ENCODE data around the gene TBC1D16. TPM values are rescaled to one million over a fixed set of nuclear protein-coding genes. Genes with fewer than 3 reads are reported as not detected.

TBC1D16 gene
- total and polyA plus RNA-seq, 10 of the 15 experiments (the other 5 are each of a cell fraction or from before 2014, with no cell fraction given): 0.01 to 0.13 (median 0.06) TPM; not detected in 3

- Histone ChIP-seq H3K9ac (ENCODE audit: control insufficient read depth, insufficient read depth, low read length) (no peak overlapping the region), H2AFZ (ENCODE audit: control insufficient read depth, low read depth, low read length) (no peak overlapping the region), H3K27ac (ENCODE audit: control insufficient read depth, insufficient read depth) (no peak overlapping the region), H3K36me3 (ENCODE audit: control insufficient read depth in 2 of 2, insufficient read depth in 2 of 2, low read length in 1 of 2) (no peaks in the 10 kb centered on the region), H3K9me3 (replicated peaks; ENCODE audit: control insufficient read depth, insufficient read depth, low read length) (no peaks in the 10 kb centered on the region), H3K4me3 (no peak overlapping the region), H3K27me3 (replicated peaks in 1 of 2; ENCODE audit: control insufficient read depth in 2 of 2, insufficient read depth in 2 of 2, low read length in 1 of 2) (no peaks in the 10 kb centered on the region; a peak in 1 of 4 replicates), H3K79me2 (ENCODE audit: control insufficient read depth, insufficient read depth, low read length) (no peaks in the 10 kb centered on the region), H3K4me1 (ENCODE audit: control insufficient read depth, insufficient read depth, low read length) (no peaks in the 10 kb centered on the region), H4K20me1 (ENCODE audit: control insufficient read depth, insufficient read depth) (no peaks in the 10 kb centered on the region), H3K4me2 (ENCODE audit: control insufficient read depth, insufficient read depth) (no peak overlapping the region)
- ChIA-PET SMC1A (ENCODE audit: uncharacterized antibody, unreplicated experiment) (no interaction called here), CTCF (no interaction called here), POLR2A (no interaction called here), RAD21 (ENCODE audit: unreplicated experiment) (no interaction called here)
- DNase-seq (ENCODE audit: low read depth, low spot score) (no peak), ATAC-seq (no peak), FAIRE-seq (no peak)
- no TSS peak for BruUV-seq (replicated peaks)
- 73% methylated on average over 31 of the region's 31 CpGs for WGBS (ENCODE audit: insufficient coverage, insufficient replicate concordance, low lambda C conversion rate, missing lambda C conversion rate)
- intact Hi-C loops (cut with micrococcal nuclease; ENCODE audit: unreplicated experiment): no loop called here
- in situ Hi-C loops (cut with MboI): no loop called here
- no peak for TF ChIP-seq ATF3 (IDR thresholded peaks at IDR 0.05; ENCODE audit: borderline replicate concordance, extremely low read depth, low read depth, low read length)
- TF ChIP-seq RUNX3 (IDR thresholded peaks at IDR 0.05; ENCODE audit: low read length): no peak
- TF ChIP-seq EP300 (IDR thresholded peaks at IDR 0.05; ENCODE audit: borderline replicate concordance in 1 of 2, control insufficient read depth in 1 of 2, low read depth in 2 of 2, low read length in 2 of 2): no peak
- no peak for TF ChIP-seq MTA2 (IDR thresholded peaks at IDR 0.05; ENCODE audit: low read depth)
- TF ChIP-seq E4F1 (IDR thresholded peaks at IDR 0.05; ENCODE audit: borderline replicate concordance, partially characterized antibody): no peak
- no peak for TF ChIP-seq KLF5 (IDR thresholded peaks at IDR 0.05; ENCODE audit: partially characterized antibody)
- no peak for TF ChIP-seq PKNOX1 (IDR thresholded peaks at IDR 0.05)
- no peak for TF ChIP-seq ZZZ3 (IDR thresholded peaks at IDR 0.05; ENCODE audit: control insufficient read depth, insufficient read length, low read depth)
- TF ChIP-seq TCF7 (IDR thresholded peaks at IDR 0.05; ENCODE audit: borderline replicate concordance): no peak
- no peak for TF ChIP-seq HDGF (IDR thresholded peaks at IDR 0.05)
- no peak for TF ChIP-seq NFYA (IDR thresholded peaks at IDR 0.05; ENCODE audit: borderline replicate concordance, low read depth, low read length)
- TF ChIP-seq ZSCAN29 (IDR thresholded peaks at IDR 0.05): no peak
- no peak for TF ChIP-seq SMC3 (IDR thresholded peaks at IDR 0.05; ENCODE audit: borderline replicate concordance, low read length)
- no peak for TF ChIP-seq MYB (IDR thresholded peaks at IDR 0.05; ENCODE audit: borderline replicate concordance, low read depth, low read length)
- no peak for TF ChIP-seq DPF2 (IDR thresholded peaks at IDR 0.05)
- TF ChIP-seq BACH1 (IDR thresholded peaks at IDR 0.05; ENCODE audit: borderline replicate concordance): no peak
- no peak for TF ChIP-seq E2F8 (IDR thresholded peaks at IDR 0.05; ENCODE audit: low read depth, partially characterized antibody)
Measured at GRCh38 chr17:80067393-80067986, 31.8 kb upstream of the TBC1D16 start.

All from GM12878 (cell line).